H1 (cell line): Measurements from ENCODE around the gene TRIP13. TPM values are rescaled to one million over a fixed set of nuclear protein-coding genes. Genes with fewer than 3 reads are reported as not detected.

ENCODE experiments used
- CTCF ChIA-PET: fragments of 300-600 bp; sonication (Branson Sonifier 250); formaldehyde crosslinking; loops from one replicate; lab custom pipeline; 2021; ENCODE audit not compliant: partially characterized antibody; lab: Charles Lee
- POLR2A ChIA-PET: fragments of 300-600 bp; sonication (Branson Sonifier 250); formaldehyde crosslinking; loops from one replicate; lab custom pipeline; 2021; ENCODE audit warnings: inconsistent platforms; ENCODE audit not compliant: partially characterized antibody; lab: Charles Lee
- DNase-seq, 2 experiments: peaks; one replicate each; pipeline versions ENCODE4 v3.0.0 to v3.0.0-alpha.2; 2010 to 2022; ENCODE audit warnings: low spot score in 2 of 2, low read depth in 1 of 2, mixed read lengths in 1 of 2
- FAIRE-seq: peaks from 2 replicates; lab custom pipeline; 2011; peaks lifted over from hg19 to GRCh38; lab: Jason Lieb, UNC
- H2AFZ ChIP-seq: 2 replicates; pipeline ENCODE4 v1.8.1; 2012; ENCODE audit warnings: low read length, inconsistent platforms
- H2AK5ac ChIP-seq: 2 replicates; pipeline ENCODE4 v1.6.1; 2013; ENCODE audit warnings: low read depth, low read length
- H2BK120ac ChIP-seq: replicated peaks from 2 replicates; pipeline ENCODE3; 2013; ENCODE audit warnings: low read depth, low read length, inconsistent platforms
- H2BK12ac ChIP-seq: 2 replicates; pipeline ENCODE4 v1.6.1; 2013; ENCODE audit warnings: low read depth, low read length
- H2BK15ac ChIP-seq: 2 replicates; pipeline ENCODE4 v1.6.1; 2013; ENCODE audit warnings: low read length
- H2BK20ac ChIP-seq: 2 replicates; pipeline ENCODE4 v1.6.1; 2013; ENCODE audit warnings: low read length
- H2BK5ac ChIP-seq: 2 replicates; pipeline ENCODE4 v1.6.1; 2013; ENCODE audit warnings: low read depth, low read length
- H3K14ac ChIP-seq: 2 replicates; pipeline ENCODE4 v1.6.1; 2013; ENCODE audit warnings: inconsistent platforms; ENCODE audit not compliant: insufficient read length
- H3K18ac ChIP-seq: 2 replicates; pipeline ENCODE4 v1.6.1; 2013; ENCODE audit warnings: low read length; ENCODE audit errors: extremely low read depth
- H3K23ac ChIP-seq: 2 replicates; pipeline ENCODE4 v1.6.1; 2013; ENCODE audit warnings: inconsistent platforms; ENCODE audit not compliant: insufficient read length
- H3K23me2 ChIP-seq: 2 replicates; pipeline ENCODE4 v1.6.1; 2013; ENCODE audit warnings: low read depth, low read length
- H3K27ac ChIP-seq: 2 replicates; pipeline ENCODE4 v1.6.1; 2011; ENCODE audit warnings: low read depth, low read length, inconsistent platforms
- H3K27me3 ChIP-seq, 4 experiments: replicated peaks in 1 of 4; 1 replicate in 1 of 4; 2 replicates in 3 of 4; pipeline versions ENCODE4 v1.6.1 to v1.8.1; 2011 to 2013; ENCODE audit warnings: low read length in 3 of 4, mild to moderate bottlenecking in 3 of 4, inconsistent platforms in 2 of 4, mixed read lengths in 2 of 4, moderate library complexity in 1 of 4; ENCODE audit not compliant: control insufficient read depth in 3 of 4, insufficient read depth in 3 of 4; ENCODE audit errors: extremely low read depth in 1 of 4
- H3K36me3 ChIP-seq, 4 experiments: 2 replicates each; pipeline versions ENCODE4 v1.6.1 to v1.8.1; 2011 to 2013; ENCODE audit warnings: mild to moderate bottlenecking in 4 of 4, low read length in 3 of 4, moderate library complexity in 2 of 4, control low read depth in 1 of 4, inconsistent platforms in 1 of 4; ENCODE audit not compliant: insufficient read depth in 4 of 4, control insufficient read depth in 2 of 4
- H3K4ac ChIP-seq: replicated peaks from 2 replicates; pipeline ENCODE3; 2013; ENCODE audit warnings: low read length, low read depth, mixed read lengths, inconsistent platforms; ENCODE audit not compliant: insufficient read length
- H3K4me1 ChIP-seq, 4 experiments: replicated peaks in 1 of 4; 1 replicate in 1 of 4; 2 replicates in 3 of 4; pipeline versions ENCODE4 v1.6.1 to v1.8.1; 2011 to 2013; ENCODE audit warnings: low read length in 3 of 4, inconsistent platforms in 2 of 4, mixed read lengths in 1 of 4; ENCODE audit not compliant: insufficient read depth in 4 of 4, control insufficient read depth in 3 of 4
- H3K4me2 ChIP-seq, 2 experiments: 2 replicates each; pipeline versions ENCODE4 v1.6.1 to v1.8.1; 2011 to 2013; ENCODE audit warnings: low read depth in 2 of 2, low read length in 2 of 2, control low read depth in 1 of 2, inconsistent platforms in 1 of 2, mild to moderate bottlenecking in 1 of 2; ENCODE audit not compliant: insufficient read depth in 1 of 2
- H3K4me3 ChIP-seq, 4 experiments: fragments of 200-600, 300-600 bp in 1 of 4; sonication (generic), shearing (Covaris generic), sonication (Bioruptor Twin) in 1 of 4; 2 replicates each; pipeline versions ENCODE4 v1.5.1 to v1.8.1; 2011 to 2016; ENCODE audit warnings: low read length in 4 of 4, low read depth in 3 of 4, control low read depth in 2 of 4, inconsistent platforms in 2 of 4, mild to moderate bottlenecking in 2 of 4, mixed read lengths in 1 of 4, moderate library complexity in 1 of 4; ENCODE audit not compliant: insufficient read depth in 2 of 4; ENCODE audit errors: extremely low read depth in 1 of 4
- H3K56ac ChIP-seq: replicated peaks from 2 replicates; pipeline ENCODE3; 2013; ENCODE audit warnings: low read depth, mild to moderate bottlenecking, mixed read lengths, low read length, inconsistent platforms; ENCODE audit not compliant: insufficient read length
- H3K79me1 ChIP-seq: 2 replicates; pipeline ENCODE4 v1.6.1; 2013; ENCODE audit warnings: low read depth, low read length, control low read depth
- H3K79me2 ChIP-seq, 2 experiments: 2 replicates each; pipeline versions ENCODE4 v1.6.1 to v1.8.1; 2012 to 2013; ENCODE audit warnings: low read length in 2 of 2, mild to moderate bottlenecking in 2 of 2, inconsistent platforms in 1 of 2; ENCODE audit not compliant: insufficient read depth in 2 of 2, control insufficient read depth in 1 of 2
- H3K9ac ChIP-seq, 4 experiments: replicated peaks in 1 of 4; 1 replicate in 1 of 4; 2 replicates in 3 of 4; pipeline versions ENCODE4 v1.6.1 to v1.8.1; 2011 to 2013; ENCODE audit warnings: low read depth in 3 of 4, low read length in 3 of 4, control low read depth in 2 of 4, mild to moderate bottlenecking in 2 of 4, moderate library complexity in 2 of 4, inconsistent platforms in 1 of 4; ENCODE audit errors: extremely low read depth in 1 of 4
- H3K9me3 ChIP-seq, 2 experiments: 2 replicates each; pipeline versions ENCODE4 v1.6.1 to v1.8.1; 2012 to 2013; ENCODE audit warnings: mild to moderate bottlenecking in 2 of 2, moderate library complexity in 2 of 2, control low read depth in 1 of 2, inconsistent platforms in 1 of 2, low read depth in 1 of 2, low read length in 1 of 2, mixed read lengths in 1 of 2; ENCODE audit not compliant: insufficient read depth in 2 of 2
- H4K20me1 ChIP-seq, 2 experiments: replicated peaks in 1 of 2; 2 replicates each; pipeline versions ENCODE3 to v1.8.1; 2011 to 2013; ENCODE audit warnings: inconsistent platforms in 2 of 2, low read length in 2 of 2, mild to moderate bottlenecking in 1 of 2; ENCODE audit not compliant: insufficient read depth in 2 of 2, control insufficient read depth in 1 of 2
- H4K5ac ChIP-seq: 2 replicates; pipeline ENCODE4 v1.6.1; 2013; ENCODE audit warnings: low read length, low read depth, mixed read lengths, inconsistent platforms; ENCODE audit not compliant: insufficient read length
- H4K8ac ChIP-seq: 2 replicates; pipeline ENCODE4 v1.8.0; 2013; ENCODE audit warnings: mild to moderate bottlenecking, moderate library complexity, low read length, inconsistent platforms; ENCODE audit not compliant: insufficient read depth; ENCODE audit errors: extremely low read depth
- H4K91ac ChIP-seq: replicated peaks from 2 replicates; pipeline ENCODE3; 2013; ENCODE audit warnings: low read length, mixed read lengths, inconsistent platforms; ENCODE audit not compliant: insufficient read length
- NANOG ChIP-seq: IDR thresholded peaks from 2 replicates; pipeline ENCODE4 v1.6.1; 2011; ENCODE audit warnings: low read length, low read depth, mild to moderate bottlenecking, inconsistent platforms; ENCODE audit not compliant: insufficient read depth, poor library complexity, severe bottlenecking
- whole genome bisulfite sequencing, 2 experiments: shearing (Covaris generic) in 1 of 2; methylation state at CpG; one replicate each; pipeline versions ENCODE4 v1.1.6 to v1.1.7; 2013 to 2015; ENCODE audit warnings: low lambda C conversion rate in 2 of 2, mixed read lengths in 2 of 2, inconsistent platforms in 1 of 2, low coverage in 1 of 2, missing lambda C conversion rate in 1 of 2; ENCODE audit not compliant: insufficient replicate concordance in 2 of 2, insufficient coverage in 1 of 2, insufficient read length in 1 of 2; ENCODE audit errors: extremely low coverage in 1 of 2, missing lambda C conversion rate in 1 of 2; 5-methylcytosine and 5-hydroxymethylcytosine counted together
- polyA plus RNA-seq, 7 experiments: library from polyadenylated mRNA; depleted of rRNA in 3 of 7; stranded (reverse) in 5 of 7; unstranded in 2 of 7; fragments of >200 nt in 5 of 7; fragments of 200-250 nt in 2 of 7; gene quantifications; 1 replicate in 5 of 7; 2 replicates in 1 of 7; 4 replicates in 1 of 7; pipeline versions ENCODE4 v1.2.1 to v1.2.3, GENCODE V29; 2011 to 2013; ENCODE audit warnings: missing spikeins in 2 of 7, mixed read lengths in 2 of 7
- total RNA-seq: library from RNA; stranded (reverse); fragmentation: NEBNext Ultra II Directional; extraction: Animal tissue kit (Norgen Biotek cat#: 25700); gene quantifications from 2 replicates; pipeline ENCODE4 v1.2.1, GENCODE V29; 2021

TRIP13 gene
- total and polyA plus RNA-seq, 2 of the 8 experiments (the other 6 are each of a cell fraction or from before 2014, with no cell fraction given): 20.0 to 39.2 TPM

- Histone ChIP-seq H4K8ac (no peak overlapping the region), H3K4ac (no peak overlapping the region), H3K23me2 (peaks cover 5% of the 10 kb centered on the region; the same call in 1 of the 2 replicates), H3K79me1 (peaks cover 27% of the 10 kb centered on the region), H3K36me3 (peaks cover 19 to 60% (median 59%) of the 10 kb centered on the region in 4 experiments), H3K4me1 (no peaks in the 10 kb centered on the region), H2BK12ac (no peak overlapping the region), H3K9me3 (no peaks in the 10 kb centered on the region; a peak in 1 of 4 replicates), H3K27ac (no peak overlapping the region), H3K4me3 (no peak overlapping the region), H3K23ac (no peak overlapping the region), H4K91ac (no peak overlapping the region), H3K18ac (no peak overlapping the region), H2BK120ac (no peak overlapping the region), H3K56ac (no peak overlapping the region), H2AK5ac (no peak overlapping the region), H4K20me1 (peaks cover 10 to 38% of the 10 kb centered on the region in 2 experiments), H4K5ac (no peak overlapping the region), H2AFZ (no peak overlapping the region), H3K14ac (no peak overlapping the region), H3K79me2 (peaks cover 0 to 23% of the 10 kb centered on the region in 2 experiments; a peak in 3 of 4 replicates), H3K9ac (no peak overlapping the region), H3K4me2 (no peak overlapping the region), H3K27me3 (no peaks in the 10 kb centered on the region; a peak in 1 of 7 replicates), H2BK20ac (no peak overlapping the region), H2BK15ac (no peak overlapping the region), H2BK5ac (peak overlapping the region; percentile 52; the same call in 1 of the 2 replicates)
- ChIA-PET CTCF (interaction anchor here (0.7 to 1.1 kb wide), 4 partner anchors 9 to 111 kb away, joined by 3 to 4 read pairs (median 3); no protein-coding TSS in a partner anchor), POLR2A (interaction anchor here (0.5 to 1.5 kb wide), 2 partner anchors 9 to 516 kb away, joined by 3 to 4 read pairs; no protein-coding TSS in a partner anchor)
- FAIRE-seq (no peak), DNase-seq (no peak)
- TF ChIP-seq NANOG: no peak
- WGBS, 2 experiments: 94% methylated on average over 15 of the region's 15 CpGs; no CpG with 5 or more reads in 1 of the 2 experiments
Measured at GRCh38 chr5:878125-878524, 14.6 kb upstream of the TRIP13 start.
